ENCODE data around the gene TFR2. TPM values are rescaled to one million over a fixed set of nuclear protein-coding genes. Genes with fewer than 3 reads are reported as not detected.

The TFR2 gene
- total and polyA plus RNA-seq, 3 donors from 2014 or later: 0.87 to 1.5 (median 1.1) TPM

- DNase-seq: peak; percentile 70
- H3K27me3 ChIP-seq: no peaks in the 10 kb centered on the region
- 1% methylated on average over 16 to 52 of the region's 61 CpGs for WGBS, 2 donors
- H3K9me3 ChIP-seq: no peaks in the 10 kb centered on the region
- peak within 1 kb of the TSS; percentile 96 to 99 for H3K27ac ChIP-seq
- intact Hi-C loops (cut with DNase I; ENCODE audit: low total_unique reads): no loop called here
- no peaks in the 10 kb centered on the region for H3K36me3 ChIP-seq (ENCODE audit: low read depth, missing control alignments)
- peak within 1 kb of the TSS; percentile 95 to 98 for H3K4me3 ChIP-seq
- peak; percentile 95 for TF ChIP-seq POLR2A (IDR thresholded peaks at IDR 0.05)
- TF ChIP-seq CTCF (IDR thresholded peaks at IDR 0.05): peak in 2 of 3 experiments; percentile 13 to 28
- H3K4me1 ChIP-seq: peaks cover 36% of the 10 kb centered on the region
Observed at GRCh38 chr7:100585511-100586265, 55.7 kb downstream of the TFR2 start, which contains the start of gene LRCH4. LRCH4 (minus strand) TSS chr7:100586129; CDS start chr7:100586100, 29 bp downstream.

- peak overlapping the region; percentile 95 to 98 for H3K4me3 ChIP-seq
- no peak for TF ChIP-seq POLR2A (IDR thresholded peaks at IDR 0.05)
- no peak for TF ChIP-seq CTCF (IDR thresholded peaks at IDR 0.05)
- H3K36me3 ChIP-seq (ENCODE audit: low read depth, missing control alignments): no peaks in the 10 kb centered on the region
- DNase-seq: peak; percentile 89
- intact Hi-C loops (cut with DNase I; ENCODE audit: low total_unique reads): no loop called here
- peak overlapping the region; percentile 96 to 99 for H3K27ac ChIP-seq
- 4% methylated on average over 16 to 20 of the region's 20 CpGs for WGBS, 2 donors
- H3K4me1 ChIP-seq: peaks cover 31% of the 10 kb centered on the region
- no peaks in the 10 kb centered on the region for H3K9me3 ChIP-seq
- H3K27me3 ChIP-seq: no peaks in the 10 kb centered on the region
Observed at GRCh38 chr7:100584683-100585510, 56.5 kb downstream of the TFR2 start.

- WGBS, 2 donors: 43 to 46% methylated on average over 15 of the region's 15 CpGs
- intact Hi-C loops (cut with DNase I; ENCODE audit: low total_unique reads): no loop called here
- peaks cover 31% of the 10 kb centered on the region for H3K4me1 ChIP-seq
Observed at GRCh38 chr7:100584054-100584682, 57.2 kb downstream of the TFR2 start.

More at GRCh38 chr7:100584054-100584682, 57.2 kb downstream of the TFR2 start:
- Histone ChIP-seq H3K9me3 (no peaks in the 10 kb centered on the region), H3K36me3 (ENCODE audit: low read depth, missing control alignments) (no peaks in the 10 kb centered on the region), H3K27ac (peak overlapping the region; percentile 96 to 99), H3K27me3 (no peaks in the 10 kb centered on the region), H3K4me3 (peak overlapping the region; percentile 95 to 98)
- TF ChIP-seq POLR2A (IDR thresholded peaks at IDR 0.05) (no peak), CTCF (IDR thresholded peaks at IDR 0.05) (no peak)
- no peak for DNase-seq
